Measurements from ENCODE around the gene TAS2R40. TPM values are rescaled to one million over a fixed set of nuclear protein-coding genes. Genes with fewer than 3 reads are reported as not detected.
A peak's percentile ranks its signal among the peaks of the same experiment; 100 is the strongest.

TAS2R40 gene
- total and polyA plus RNA-seq, 10 of the 15 experiments (the other 5 are each of a cell fraction or from before 2014, with no cell fraction given): not detected

GRCh38 chr7:143263266-143264195 is 41.7 kb downstream of the TAS2R40 start, which contains the start of gene GSTK1 (continued):
- TF ChIP-seq ZNF24 (IDR thresholded peaks at IDR 0.05): peak; percentile 45; the same call in 1 of the 2 replicates
- no peak for TF ChIP-seq ETV6 (conservative IDR thresholded peaks at IDR 0.05 in 1 of 2, IDR thresholded peaks at IDR 0.05 in 1 of 2; ENCODE audit: borderline replicate concordance in 1 of 2, low read depth in 1 of 2)
- no peak for TF ChIP-seq STAT3 (IDR thresholded peaks at IDR 0.05; ENCODE audit: low read depth, low read length)
- TF ChIP-seq, protein P1, sequence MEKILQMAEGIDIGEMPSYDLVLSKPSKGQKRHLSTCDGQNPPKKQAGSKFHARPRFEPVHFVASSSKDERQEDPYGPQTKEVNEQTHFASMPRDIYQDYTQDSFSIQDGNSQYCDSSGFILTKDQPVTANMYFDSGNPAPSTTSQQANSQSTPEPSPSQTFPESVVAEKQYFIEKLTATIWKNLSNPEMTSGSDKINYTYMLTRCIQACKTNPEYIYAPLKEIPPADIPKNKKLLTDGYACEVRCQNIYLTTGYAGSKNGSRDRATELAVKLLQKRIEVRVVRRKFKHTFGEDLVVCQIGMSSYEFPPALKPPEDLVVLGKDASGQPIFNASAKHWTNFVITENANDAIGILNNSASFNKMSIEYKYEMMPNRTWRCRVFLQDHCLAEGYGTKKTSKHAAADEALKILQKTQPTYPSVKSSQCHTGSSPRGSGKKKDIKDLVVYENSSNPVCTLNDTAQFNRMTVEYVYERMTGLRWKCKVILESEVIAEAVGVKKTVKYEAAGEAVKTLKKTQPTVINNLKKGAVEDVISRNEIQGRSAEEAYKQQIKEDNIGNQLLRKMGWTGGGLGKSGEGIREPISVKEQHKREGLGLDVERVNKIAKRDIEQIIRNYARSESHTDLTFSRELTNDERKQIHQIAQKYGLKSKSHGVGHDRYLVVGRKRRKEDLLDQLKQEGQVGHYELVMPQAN (conservative IDR thresholded peaks at IDR 0.05): peak; percentile 87
- peak; percentile 89 for TF ChIP-seq PML (IDR thresholded peaks at IDR 0.05; ENCODE audit: low read length)
- TF ChIP-seq, protein P2, sequence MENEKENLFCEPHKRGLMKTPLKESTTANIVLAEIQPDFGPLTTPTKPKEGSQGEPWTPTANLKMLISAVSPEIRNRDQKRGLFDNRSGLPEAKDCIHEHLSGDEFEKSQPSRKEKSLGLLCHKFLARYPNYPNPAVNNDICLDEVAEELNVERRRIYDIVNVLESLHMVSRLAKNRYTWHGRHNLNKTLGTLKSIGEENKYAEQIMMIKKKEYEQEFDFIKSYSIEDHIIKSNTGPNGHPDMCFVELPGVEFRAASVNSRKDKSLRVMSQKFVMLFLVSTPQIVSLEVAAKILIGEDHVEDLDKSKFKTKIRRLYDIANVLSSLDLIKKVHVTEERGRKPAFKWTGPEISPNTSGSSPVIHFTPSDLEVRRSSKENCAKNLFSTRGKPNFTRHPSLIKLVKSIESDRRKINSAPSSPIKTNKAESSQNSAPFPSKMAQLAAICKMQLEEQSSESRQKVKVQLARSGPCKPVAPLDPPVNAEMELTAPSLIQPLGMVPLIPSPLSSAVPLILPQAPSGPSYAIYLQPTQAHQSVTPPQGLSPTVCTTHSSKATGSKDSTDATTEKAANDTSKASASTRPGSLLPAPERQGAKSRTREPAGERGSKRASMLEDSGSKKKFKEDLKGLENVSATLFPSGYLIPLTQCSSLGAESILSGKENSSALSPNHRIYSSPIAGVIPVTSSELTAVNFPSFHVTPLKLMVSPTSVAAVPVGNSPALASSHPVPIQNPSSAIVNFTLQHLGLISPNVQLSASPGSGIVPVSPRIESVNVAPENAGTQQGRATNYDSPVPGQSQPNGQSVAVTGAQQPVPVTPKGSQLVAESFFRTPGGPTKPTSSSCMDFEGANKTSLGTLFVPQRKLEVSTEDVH (IDR thresholded peaks at IDR 0.05; ENCODE audit: low read depth, partially characterized antibody): no peak
- 0 out of 2 replicates have a peak, but pooled peaks have one; percentile 41 for TF ChIP-seq RB1 (IDR thresholded peaks at IDR 0.05; ENCODE audit: borderline replicate concordance)
- TF ChIP-seq CHD1 (IDR thresholded peaks at IDR 0.05; ENCODE audit: low read depth, low read length): no peak
- no peak for TF ChIP-seq SRF (IDR thresholded peaks at IDR 0.05; ENCODE audit: low read depth in 2 of 2, low read length in 2 of 2)
- peak; percentile 90 for TF ChIP-seq ZNF687 (IDR thresholded peaks at IDR 0.05)
- 0 out of 2 replicates have a peak, but pooled peaks have one; percentile 38 for TF ChIP-seq TCF3 (IDR thresholded peaks at IDR 0.05; ENCODE audit: borderline replicate concordance, insufficient read depth, low read depth, low read length)
- no peak for TF ChIP-seq SUPT20H (IDR thresholded peaks at IDR 0.05; ENCODE audit: borderline replicate concordance, control insufficient read depth, low read depth, low read length)
- TF ChIP-seq CHD2 (IDR thresholded peaks at IDR 0.05; ENCODE audit: borderline replicate concordance, low read depth, low read length): no peak
- TF ChIP-seq RFX5 (IDR thresholded peaks at IDR 0.05; ENCODE audit: low read depth, low read length): no peak
- TF ChIP-seq SP1 (IDR thresholded peaks at IDR 0.05; ENCODE audit: low read depth, low read length): no peak
- TF ChIP-seq SMAD1 (IDR thresholded peaks at IDR 0.05; ENCODE audit: low read depth, partially characterized antibody): no peak
- no peak for TF ChIP-seq ZNF207 (IDR thresholded peaks at IDR 0.05; ENCODE audit: borderline replicate concordance)
- no peak for TF ChIP-seq CBX5 (IDR thresholded peaks at IDR 0.05; ENCODE audit: low read depth)
- peak; percentile 82 for TF ChIP-seq IKZF1 (conservative IDR thresholded peaks at IDR 0.05)
- no peak for TF ChIP-seq WRNIP1 (IDR thresholded peaks at IDR 0.05; ENCODE audit: borderline replicate concordance, low read depth, low read length)
- peak; percentile 60; the same call in 1 of the 2 replicates for TF ChIP-seq EED (IDR thresholded peaks at IDR 0.05; ENCODE audit: low read depth)
